SU-DHL-6 (cell line): ENCODE data around the gene LSM7.

Experiments used
- CTCF ChIP-seq: fragments of 200-600 bp; sonication (generic); IDR thresholded peaks from one replicate; pipeline ENCODE4 v1.5.1; 2017; ENCODE audit warnings: antibody characterized with exemption, mild to moderate bottlenecking, low read length, moderate library complexity; ENCODE audit not compliant: insufficient read depth, poor library complexity, severe bottlenecking
- EZH2phosphoT487 ChIP-seq: fragments of 200-600 bp; sonication (generic), shearing (Covaris generic); conservative IDR thresholded peaks from 2 replicates; pipeline ENCODE4 v1.6.1; 2018; ENCODE audit warnings: mild to moderate bottlenecking, antibody characterized with exemption, low read length, moderate library complexity, mixed read lengths

DNA sequence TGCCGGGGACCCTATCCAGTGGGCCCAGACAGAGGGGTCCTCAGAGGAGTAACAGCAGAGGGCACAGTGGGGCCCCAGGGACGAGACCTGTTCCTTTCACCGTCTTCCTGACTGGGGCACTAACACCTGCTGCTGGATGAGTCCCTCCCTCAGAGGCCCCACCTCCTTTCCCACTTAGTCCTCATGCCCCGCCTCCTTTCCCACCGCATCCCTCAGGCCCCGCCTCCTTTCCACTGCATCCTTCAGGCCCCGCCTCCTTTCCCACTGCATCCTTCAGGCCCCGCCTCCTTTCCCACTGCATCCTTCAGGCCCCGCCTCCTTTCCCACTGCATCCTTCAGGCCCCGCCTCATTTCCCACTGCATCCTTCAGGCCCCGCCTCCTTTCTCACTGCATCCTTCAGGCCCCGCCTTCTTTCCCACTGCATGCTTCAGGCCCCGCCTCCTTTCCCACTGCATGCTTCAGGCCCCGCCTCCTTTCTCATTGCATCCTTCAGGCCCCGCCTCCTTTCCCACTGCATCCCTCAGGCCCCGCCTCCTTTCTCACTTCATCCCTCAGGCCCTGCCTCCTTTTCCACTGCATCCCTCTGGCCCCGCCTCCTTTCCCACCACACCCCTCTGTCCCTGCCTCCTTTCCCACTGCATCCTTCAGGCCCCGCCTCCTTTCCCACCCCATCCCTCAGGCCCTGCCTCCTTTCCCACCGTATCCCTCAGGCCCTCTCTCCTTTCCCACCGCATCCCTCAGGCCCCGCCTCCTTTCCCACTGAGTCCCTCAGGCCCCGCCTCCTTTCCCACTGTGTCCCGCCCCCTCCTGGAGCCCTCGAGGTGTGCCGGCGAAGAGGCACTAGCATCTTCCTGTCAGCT is 6.8 kb upstream of the LSM7 start:
- TF ChIP-seq CTCF, result no peak
- no peak for TF ChIP-seq EZH2phosphoT487
